Liver (tissue), 9 donors: ENCODE results near the gene CD40. TPM values are rescaled to one million over a fixed set of nuclear protein-coding genes. Genes with fewer than 3 reads are reported as not detected.

ENCODE experiments used
- DNase-seq: peaks from one replicate; pipeline ENCODE4 v3.0.0-alpha.2; 2017; ENCODE audit warnings: low spot score
- H3K27ac ChIP-seq, 2 donors: one replicate each; pipeline ENCODE4 v1.7.0; 2013; ENCODE audit warnings: inconsistent platforms in 2 of 2, low read length in 2 of 2, control low read depth in 1 of 2, low read depth in 1 of 2, mild to moderate bottlenecking in 1 of 2
- H3K27me3 ChIP-seq, 4 donors: one replicate each; pipeline versions ENCODE4 v1.6.1 to v1.7.0; 2013; ENCODE audit warnings: low read length in 3 of 4, inconsistent platforms in 1 of 4, mild to moderate bottlenecking in 1 of 4, moderate library complexity in 1 of 4; ENCODE audit not compliant: control insufficient read depth in 4 of 4, insufficient read depth in 4 of 4
- H3K36me3 ChIP-seq, 4 donors: one replicate each; pipeline versions ENCODE4 v1.6.1 to v1.7.0; 2013; ENCODE audit warnings: low read length in 3 of 4, mild to moderate bottlenecking in 3 of 4, low read depth in 1 of 4, moderate library complexity in 1 of 4; ENCODE audit not compliant: control insufficient read depth in 4 of 4, insufficient read depth in 3 of 4
- H3K4me1 ChIP-seq, 4 donors: one replicate each; pipeline versions ENCODE4 v1.6.1 to v1.7.0; 2013; ENCODE audit warnings: low read length in 3 of 4, mild to moderate bottlenecking in 3 of 4, moderate library complexity in 1 of 4; ENCODE audit not compliant: control insufficient read depth in 4 of 4, insufficient read depth in 4 of 4
- H3K4me3 ChIP-seq, 3 donors: one replicate each; pipeline versions ENCODE4 v1.6.1 to v1.7.0; 2013; ENCODE audit warnings: low read length in 3 of 3, control low read depth in 1 of 3, low read depth in 1 of 3, mild to moderate bottlenecking in 1 of 3
- H3K9ac ChIP-seq, 2 donors: one replicate each; pipeline ENCODE4 v1.7.0; 2013; ENCODE audit warnings: low read length in 2 of 2, mild to moderate bottlenecking in 2 of 2, moderate library complexity in 2 of 2, control low read depth in 1 of 2, low read depth in 1 of 2
- H3K9me3 ChIP-seq, 4 donors: one replicate each; pipeline versions ENCODE4 v1.6.1 to v1.7.0; 2013; ENCODE audit warnings: low read length in 3 of 4; ENCODE audit not compliant: control insufficient read depth in 4 of 4
- ATF3 ChIP-seq: IDR thresholded peaks from 2 replicates; pipeline ENCODE4 v1.6.1; 2016; ENCODE audit warnings: antibody characterized with exemption
- CTCF ChIP-seq: fragments of 150-350 bp; IDR thresholded peaks from 2 replicates; pipeline ENCODE4 v1.5.1; 2017; ENCODE audit warnings: improper control_type of control experiment, low read depth, low read length; ENCODE audit not compliant: missing input control
- EGR1 ChIP-seq, 2 donors: IDR thresholded peaks; 2 replicates each; pipeline ENCODE4 v1.6.1; 2016 to 2018; ENCODE audit warnings: antibody characterized with exemption in 2 of 2, low read depth in 2 of 2
- FOXA2 ChIP-seq: IDR thresholded peaks from 2 replicates; pipeline ENCODE4 v1.6.1; 2016; ENCODE audit warnings: antibody characterized with exemption
- GABPA ChIP-seq, 2 donors: IDR thresholded peaks in 1 of 2; conservative IDR thresholded peaks in 1 of 2; 2 replicates each; pipeline ENCODE4 v1.6.1; 2016; ENCODE audit warnings: antibody characterized with exemption in 2 of 2, mild to moderate bottlenecking in 1 of 2, moderate library complexity in 1 of 2
- HNF4A ChIP-seq, 2 donors: conservative IDR thresholded peaks; 2 replicates each; pipeline ENCODE4 v1.6.1; 2016; ENCODE audit warnings: antibody characterized with exemption in 2 of 2, mild to moderate bottlenecking in 2 of 2
- HNF4G ChIP-seq: IDR thresholded peaks from 2 replicates; pipeline ENCODE4 v1.6.1; 2016; ENCODE audit warnings: antibody characterized with exemption
- JUND ChIP-seq, 2 donors: IDR thresholded peaks; 2 replicates each; pipeline ENCODE4 v1.6.1; 2016; ENCODE audit warnings: antibody characterized with exemption in 2 of 2
- MAX ChIP-seq: IDR thresholded peaks from 2 replicates; pipeline ENCODE4 v1.6.1; 2016; ENCODE audit warnings: antibody characterized with exemption
- NR2F2 ChIP-seq: IDR thresholded peaks from 2 replicates; pipeline ENCODE4 v1.6.1; 2016; ENCODE audit warnings: antibody characterized with exemption
- REST ChIP-seq: IDR thresholded peaks from 2 replicates; pipeline ENCODE4 v1.6.1; 2016; ENCODE audit warnings: antibody characterized with exemption, mild to moderate bottlenecking
- RXRA ChIP-seq, 2 donors: IDR thresholded peaks; 2 replicates each; pipeline ENCODE4 v1.6.1; 2017 to 2018; ENCODE audit warnings: antibody characterized with exemption in 2 of 2, mild to moderate bottlenecking in 1 of 2
- SP1 ChIP-seq: IDR thresholded peaks from 2 replicates; pipeline ENCODE4 v1.6.1; 2018; ENCODE audit warnings: antibody characterized with exemption, mild to moderate bottlenecking
- TAF1 ChIP-seq: conservative IDR thresholded peaks from 2 replicates; pipeline ENCODE4 v1.6.1; 2016; ENCODE audit warnings: antibody characterized with exemption, mild to moderate bottlenecking
- ZBTB33 ChIP-seq: IDR thresholded peaks from 2 replicates; pipeline ENCODE4 v1.6.1; 2016; ENCODE audit warnings: antibody characterized with exemption
- WGBS: extraction: QIAGEN DNeasy Blood & Tissue Kit; methylation state at CpG from one replicate; pipeline ENCODE4 v1.1.7; 2013; 5-methylcytosine and 5-hydroxymethylcytosine counted together
- polyA plus RNA-seq, 2 donors: library from polyadenylated mRNA; stranded (reverse) in 1 of 2; unstranded in 1 of 2; fragments of 200-250 nt in 1 of 2; fragments of >200 nt in 1 of 2; fragmentation: Nextera tagmentation in 1 of 2; extraction: Ambion mirVana in 1 of 2; gene quantifications; one replicate each; pipeline versions ENCODE4 v1.2.1 to v1.2.3, GENCODE V29; 2013 to 2015
- total RNA-seq, 2 donors: library from RNA; depleted of rRNA; stranded (reverse); fragments of >200 nt; gene quantifications; one replicate each; pipeline ENCODE4 v1.2.3, GENCODE V29; 2014
- donor health status: healthy.
- donor health status: healthy.
- donor health status: healthy.
- donor health status: healthy.
- donor health status: healthy.

The CD40 gene
- total and polyA plus RNA-seq, 4 donors: 2.2 to 9.4 (median 6.0) TPM

- H3K9me3 ChIP-seq: no peaks in the 10 kb centered on the region
- H3K27me3 ChIP-seq: no peaks in the 10 kb centered on the region
- no peak for DNase-seq
- TF ChIP-seq JUND (IDR thresholded peaks at IDR 0.05) (no peak), REST (no peak), CTCF (no peak), GABPA (IDR thresholded peaks at IDR 0.05 in 1 of 2, conservative IDR thresholded peaks at IDR 0.05 in 1 of 2) (no peak), ATF3 (no peak), HNF4G (no peak), HNF4A (conservative IDR thresholded peaks at IDR 0.05) (no peak), NR2F2 (no peak), SP1 (no peak), EGR1 (IDR thresholded peaks at IDR 0.05; ENCODE audit: low read depth in 2 of 2) (no peak), RXRA (IDR thresholded peaks at IDR 0.05) (no peak), FOXA2 (no peak), ZBTB33 (no peak), MAX (no peak), TAF1 (no peak)
- H3K36me3 ChIP-seq: peaks cover 0 to 25% (median 6%) of the 10 kb centered on the region in 4 donors
- H3K4me3 ChIP-seq: no peak overlapping the region
- no peak overlapping the region for H3K27ac ChIP-seq
- peaks cover 1 to 16% (median 12%) of the 10 kb centered on the region in 4 donors for H3K4me1 ChIP-seq
- 91% methylated on average over 11 of the region's 11 CpGs for WGBS
- H3K9ac ChIP-seq: no peak overlapping the region
Observed at GRCh38 chr20:46123482-46124245, 5.5 kb downstream of the CD40 start.
